Tibial artery (tissue), 4 donors: ENCODE measurements around the gene VCL.

Experiments used
- DNase-seq, 2 donors: peaks; one replicate each; pipeline ENCODE4 v3.0.0-alpha.2; 2019
- H3K27ac ChIP-seq, 2 donors: fragments of 200-600 bp; sonication (generic) in 1 of 2; 1 replicate in 1 of 2; 2 replicates in 1 of 2; pipeline ENCODE4 v1.5.1; 2018 to 2019; ENCODE audit warnings: mild to moderate bottlenecking in 1 of 2
- H3K27me3 ChIP-seq, 2 donors: fragments of 200-600 bp; sonication (generic) in 1 of 2; one replicate each; pipeline versions ENCODE4 v1.5.1 to v1.6.0; 2016 to 2019
- H3K36me3 ChIP-seq, 3 donors: fragments of 200-600 bp; sonication (generic) in 2 of 3; one replicate each; pipeline ENCODE4 v1.5.1; 2016 to 2019; ENCODE audit warnings: mild to moderate bottlenecking in 2 of 3
- H3K4me1 ChIP-seq, 4 donors: fragments of 200-600 bp; sonication (generic) in 2 of 4; 1 replicate in 3 of 4; 2 replicates in 1 of 4; pipeline ENCODE4 v1.5.1; 2016 to 2019
- H3K4me3 ChIP-seq, 2 donors: fragments of 200-600 bp; sonication (generic) in 1 of 2; 1 replicate in 1 of 2; 2 replicates in 1 of 2; pipeline ENCODE4 v1.5.1; 2018 to 2019; ENCODE audit warnings: mild to moderate bottlenecking in 2 of 2
- H3K9me3 ChIP-seq, 3 donors: fragments of 200-600 bp; sonication (generic) in 1 of 3; one replicate each; pipeline ENCODE4 v1.5.1; 2016 to 2019
- intact Hi-C: fragments of 100-400 bp; cut with DNase I; formaldehyde crosslinking; loops from one replicate; pipeline ENCODE4 v1.15.0; 2023; ENCODE audit warnings: low total_unique reads
- TF ChIP-seq, protein P1 (sequence below), 2 experiments: fragments of 200-600 bp in 1 of 2; fragments of 450-650 bp in 1 of 2; IDR thresholded peaks; one replicate each; pipeline ENCODE4 v1.5.1; 2017 to 2019; ENCODE audit warnings: antibody characterized with exemption in 2 of 2, mild to moderate bottlenecking in 1 of 2, moderate library complexity in 1 of 2

VCL gene

DNA sequence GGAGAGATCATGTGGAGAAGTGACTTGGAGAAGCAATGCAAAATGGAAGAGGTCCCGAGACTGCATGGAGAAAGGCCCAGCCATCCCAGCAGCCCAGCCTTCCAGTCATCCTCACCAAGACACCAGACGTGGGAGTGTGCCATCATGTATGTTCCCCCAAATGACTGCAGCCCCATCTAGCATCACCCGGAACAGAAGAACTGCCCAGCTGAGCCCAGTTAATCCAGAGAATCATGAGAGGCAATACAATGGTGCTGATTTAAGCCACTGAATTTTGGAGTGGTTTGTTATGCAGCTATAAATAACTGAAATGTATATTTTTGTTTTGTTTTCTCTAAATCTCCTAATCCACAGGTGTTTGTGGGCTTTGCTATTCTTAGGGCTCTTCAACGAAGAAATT lies 22.5 kb upstream of the VCL start:
- H3K9me3 ChIP-seq = peaks cover 0 to 5% (median 0%) of the 10 kb centered on the region in 3 donors
- intact Hi-C loops = no loop called here
- H3K27me3 ChIP-seq = no peaks in the 10 kb centered on the region
- no peak for DNase-seq
- no peak overlapping the region for H3K27ac ChIP-seq
- no peaks in the 10 kb centered on the region for H3K36me3 ChIP-seq
- TF ChIP-seq, protein P1, sequence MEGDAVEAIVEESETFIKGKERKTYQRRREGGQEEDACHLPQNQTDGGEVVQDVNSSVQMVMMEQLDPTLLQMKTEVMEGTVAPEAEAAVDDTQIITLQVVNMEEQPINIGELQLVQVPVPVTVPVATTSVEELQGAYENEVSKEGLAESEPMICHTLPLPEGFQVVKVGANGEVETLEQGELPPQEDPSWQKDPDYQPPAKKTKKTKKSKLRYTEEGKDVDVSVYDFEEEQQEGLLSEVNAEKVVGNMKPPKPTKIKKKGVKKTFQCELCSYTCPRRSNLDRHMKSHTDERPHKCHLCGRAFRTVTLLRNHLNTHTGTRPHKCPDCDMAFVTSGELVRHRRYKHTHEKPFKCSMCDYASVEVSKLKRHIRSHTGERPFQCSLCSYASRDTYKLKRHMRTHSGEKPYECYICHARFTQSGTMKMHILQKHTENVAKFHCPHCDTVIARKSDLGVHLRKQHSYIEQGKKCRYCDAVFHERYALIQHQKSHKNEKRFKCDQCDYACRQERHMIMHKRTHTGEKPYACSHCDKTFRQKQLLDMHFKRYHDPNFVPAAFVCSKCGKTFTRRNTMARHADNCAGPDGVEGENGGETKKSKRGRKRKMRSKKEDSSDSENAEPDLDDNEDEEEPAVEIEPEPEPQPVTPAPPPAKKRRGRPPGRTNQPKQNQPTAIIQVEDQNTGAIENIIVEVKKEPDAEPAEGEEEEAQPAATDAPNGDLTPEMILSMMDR (IDR thresholded peaks at IDR 0.05) = no peak
- no peak overlapping the region for H3K4me3 ChIP-seq
- H3K4me1 ChIP-seq = no peaks in the 10 kb centered on the region

GRCh38 chr10:73979141-73979808 lies 18.6 kb upstream of the VCL start:
- no peak overlapping the region for H3K27ac ChIP-seq
- intact Hi-C loops = no loop called here

DNA sequence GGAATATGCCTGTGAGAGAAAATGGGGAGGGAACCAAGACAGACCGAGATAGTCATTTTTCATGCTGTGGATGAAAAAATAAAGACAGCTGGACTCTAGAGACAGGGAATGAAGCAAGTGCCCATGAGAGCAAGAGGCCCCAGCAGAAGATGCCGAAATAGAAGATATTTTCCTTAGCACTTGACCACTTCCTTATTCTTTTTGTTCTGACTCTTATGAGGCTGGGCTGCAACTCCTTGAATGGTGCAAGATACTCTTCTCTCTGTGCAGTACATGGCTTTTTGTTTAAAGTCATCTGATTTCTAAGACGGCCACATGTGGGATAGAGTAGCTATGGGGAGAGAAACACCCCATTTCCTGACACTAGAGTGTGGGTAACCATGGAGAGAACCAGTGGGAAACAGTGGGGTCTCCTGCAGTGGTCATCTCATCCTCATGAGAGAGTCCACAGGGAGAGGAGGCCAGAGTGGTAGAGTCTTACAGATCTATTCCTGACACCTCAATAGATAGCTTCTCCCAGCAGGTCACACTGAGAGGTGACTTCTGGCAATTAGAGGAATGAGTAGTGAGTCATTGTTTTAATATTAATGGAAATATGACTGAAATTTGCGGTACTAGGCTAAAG lies 18.0 kb upstream of the VCL start:
- no peaks in the 10 kb centered on the region for H3K36me3 ChIP-seq
- TF ChIP-seq, protein P1 (IDR thresholded peaks at IDR 0.05) = no peak
- no peak for DNase-seq
- peaks cover 0 to 5% (median 0%) of the 10 kb centered on the region in 3 donors for H3K9me3 ChIP-seq
- no peak overlapping the region for H3K27ac ChIP-seq
- H3K4me1 ChIP-seq = no peaks in the 10 kb centered on the region
- no peak overlapping the region for H3K4me3 ChIP-seq
- H3K27me3 ChIP-seq = no peaks in the 10 kb centered on the region
- intact Hi-C loops = no loop called here

More at GRCh38 chr10:73979141-73979808, 18.6 kb upstream of the VCL start:
- TF ChIP-seq, protein P1 (IDR thresholded peaks at IDR 0.05) = no peak
- Histone ChIP-seq H3K9me3 (peaks cover 0 to 5% (median 0%) of the 10 kb centered on the region in 3 donors), H3K27me3 (no peaks in the 10 kb centered on the region), H3K4me1 (no peaks in the 10 kb centered on the region), H3K36me3 (no peaks in the 10 kb centered on the region), H3K4me3 (no peak overlapping the region)
- DNase-seq = no peak

- no peaks in the 10 kb centered on the region for H3K36me3 ChIP-seq
- TF ChIP-seq, protein P1 (IDR thresholded peaks at IDR 0.05) = no peak
- H3K27me3 ChIP-seq = no peaks in the 10 kb centered on the region
- H3K4me1 ChIP-seq = no peaks in the 10 kb centered on the region
- intact Hi-C loops = no loop called here
- DNase-seq = no peak
- H3K4me3 ChIP-seq = no peak overlapping the region
- H3K9me3 ChIP-seq = no peaks in the 10 kb centered on the region
- no peak overlapping the region for H3K27ac ChIP-seq
These were observed 16.1 kb upstream of the VCL start for GRCh38 chr10:73981812-73982211.

DNA sequence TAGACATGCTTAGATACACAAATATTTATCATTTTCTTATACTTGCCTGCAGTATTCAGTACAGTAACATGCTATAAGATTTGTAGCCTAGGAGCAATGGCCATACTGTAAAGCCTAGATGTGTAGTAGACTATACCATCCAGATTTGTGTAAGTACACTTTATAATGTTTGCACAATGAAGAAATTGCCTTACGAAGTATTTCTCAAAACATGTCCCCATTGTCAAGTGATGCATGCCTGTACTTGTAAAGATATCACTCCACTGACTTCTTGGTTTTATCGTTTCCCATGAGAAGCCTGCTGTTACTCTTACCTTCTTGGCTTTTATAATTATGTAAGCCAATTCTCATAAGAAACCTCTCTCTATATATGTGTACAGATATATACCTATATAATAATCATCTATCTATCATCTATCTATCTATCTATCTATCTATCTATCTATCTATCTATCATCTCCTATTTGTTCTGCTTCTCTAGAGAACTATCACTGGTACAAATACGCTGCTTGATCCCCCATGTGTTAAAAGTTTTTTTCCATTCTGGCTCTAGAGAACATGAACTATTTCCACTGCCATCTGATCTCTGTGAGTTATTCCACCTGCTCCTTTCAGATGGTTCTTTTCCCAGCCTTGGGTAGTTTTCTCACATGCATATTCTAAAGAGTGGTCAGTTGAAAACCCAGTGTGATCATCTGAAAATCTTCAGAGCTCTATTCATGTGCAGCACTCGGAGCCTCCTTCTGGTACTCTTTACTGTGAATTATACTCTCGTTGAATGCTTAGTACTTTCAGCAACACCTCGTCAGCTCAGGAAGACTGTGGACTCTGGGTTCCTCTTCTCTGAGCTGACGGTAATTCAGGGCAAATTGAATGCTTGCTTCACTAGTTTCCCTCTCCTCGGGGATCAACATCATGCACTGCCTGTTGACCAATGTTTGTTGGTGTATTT lies 14.5 kb upstream of the VCL start:
- no peaks in the 10 kb centered on the region for H3K36me3 ChIP-seq
- H3K4me3 ChIP-seq = no peak overlapping the region
- no peak overlapping the region for H3K27ac ChIP-seq
- TF ChIP-seq, protein P1 (IDR thresholded peaks at IDR 0.05) = no peak
- no peaks in the 10 kb centered on the region for H3K9me3 ChIP-seq
- no peaks in the 10 kb centered on the region for H3K27me3 ChIP-seq
- no peak for DNase-seq
- intact Hi-C loops = no loop called here
- H3K4me1 ChIP-seq = no peaks in the 10 kb centered on the region
